Memory B cell (primary cell): ENCODE measurements around the gene RAPGEF5.

ENCODE experiments used
- ATAC-seq: fragments of 150-1000 bp; cut with Tn5 transposase; 2 replicates; pipeline ENCODE4 v1.10.0; 2021; ENCODE audit warnings: low read depth, mild to moderate bottlenecking, moderate library complexity
- DNase-seq, 2 donors: peaks; one replicate each; pipeline ENCODE4 v3.0.0; 2022; ENCODE audit warnings: low spot score in 2 of 2
- H3K27ac Mint-ChIP-seq: one replicate; pipeline ENCODE4 v1.8.0; 2022; ENCODE audit warnings: mild to moderate bottlenecking, moderate library complexity, mixed read lengths
- H3K27me3 Mint-ChIP-seq: one replicate; pipeline ENCODE4 v1.8.0; 2022; ENCODE audit warnings: mixed read lengths
- H3K36me3 Mint-ChIP-seq: one replicate; pipeline ENCODE4 v1.8.0; 2022; ENCODE audit warnings: mild to moderate bottlenecking, mixed read lengths
- H3K4me1 Mint-ChIP-seq: one replicate; pipeline ENCODE4 v1.8.0; 2022; ENCODE audit warnings: mixed read lengths
- H3K4me3 Mint-ChIP-seq: one replicate; pipeline ENCODE4 v1.8.0; 2022; ENCODE audit warnings: mild to moderate bottlenecking, moderate library complexity, mixed read lengths
- H3K9me3 Mint-ChIP-seq: one replicate; pipeline ENCODE4 v1.8.0; 2022; ENCODE audit warnings: mixed read lengths

The RAPGEF5 gene

DNA sequence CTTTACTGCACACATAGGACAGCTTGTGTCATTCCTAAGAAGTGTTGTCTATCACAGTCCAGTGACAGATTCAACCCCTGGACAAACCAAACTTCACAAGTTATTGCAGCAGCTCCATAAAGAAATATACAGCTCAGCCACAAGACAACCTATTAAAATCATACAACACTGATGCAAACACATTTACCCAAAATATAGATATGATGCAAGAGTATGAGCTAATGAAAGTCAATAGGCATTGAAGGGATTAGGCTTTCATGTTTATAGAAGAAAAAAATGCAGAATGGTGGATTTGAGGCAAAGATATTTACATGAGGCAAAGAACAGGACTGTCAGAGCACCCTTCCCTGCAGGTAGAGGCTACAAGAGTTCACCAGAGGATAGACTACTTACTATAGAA, 14.9 kb upstream of the RAPGEF5 start:
- Mint-ChIP-seq H3K36me3 (no peaks in the 10 kb centered on the region), H3K27ac (no peak overlapping the region), H3K9me3 (no peaks in the 10 kb centered on the region), H3K4me1 (peaks cover 1% of the 10 kb centered on the region), H3K27me3 (peaks cover 5% of the 10 kb centered on the region), H3K4me3 (no peak overlapping the region)
- DNase-seq: no peak
- ATAC-seq: no peak

DNA sequence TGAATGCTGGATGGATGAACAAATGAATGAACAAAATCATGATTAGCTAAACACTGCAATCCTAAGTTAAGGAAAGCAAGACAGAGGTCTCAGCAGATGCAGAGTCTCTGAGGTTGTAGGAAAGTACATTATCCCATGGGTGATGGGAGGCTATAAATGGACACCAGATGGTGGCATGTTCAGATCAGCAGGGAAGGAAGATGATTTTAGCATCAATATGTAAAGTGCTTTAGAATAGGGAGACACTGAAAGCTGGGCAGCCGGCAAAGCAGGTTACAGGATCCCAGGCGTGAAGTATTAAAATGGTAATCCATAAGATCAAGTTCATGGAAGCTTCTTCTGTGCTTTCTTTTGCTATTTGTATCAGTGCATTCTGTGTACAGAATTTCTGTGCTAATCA, 7.9 kb upstream of the RAPGEF5 start:
- peaks cover 6% of the 10 kb centered on the region for H3K4me1 Mint-ChIP-seq
- peaks cover 2% of the 10 kb centered on the region for H3K9me3 Mint-ChIP-seq
- peaks cover 6% of the 10 kb centered on the region for H3K27me3 Mint-ChIP-seq
- ATAC-seq (no peak), DNase-seq (no peak)
- H3K4me3 Mint-ChIP-seq: no peak overlapping the region
- H3K27ac Mint-ChIP-seq: no peak overlapping the region
- H3K36me3 Mint-ChIP-seq: no peaks in the 10 kb centered on the region

DNA sequence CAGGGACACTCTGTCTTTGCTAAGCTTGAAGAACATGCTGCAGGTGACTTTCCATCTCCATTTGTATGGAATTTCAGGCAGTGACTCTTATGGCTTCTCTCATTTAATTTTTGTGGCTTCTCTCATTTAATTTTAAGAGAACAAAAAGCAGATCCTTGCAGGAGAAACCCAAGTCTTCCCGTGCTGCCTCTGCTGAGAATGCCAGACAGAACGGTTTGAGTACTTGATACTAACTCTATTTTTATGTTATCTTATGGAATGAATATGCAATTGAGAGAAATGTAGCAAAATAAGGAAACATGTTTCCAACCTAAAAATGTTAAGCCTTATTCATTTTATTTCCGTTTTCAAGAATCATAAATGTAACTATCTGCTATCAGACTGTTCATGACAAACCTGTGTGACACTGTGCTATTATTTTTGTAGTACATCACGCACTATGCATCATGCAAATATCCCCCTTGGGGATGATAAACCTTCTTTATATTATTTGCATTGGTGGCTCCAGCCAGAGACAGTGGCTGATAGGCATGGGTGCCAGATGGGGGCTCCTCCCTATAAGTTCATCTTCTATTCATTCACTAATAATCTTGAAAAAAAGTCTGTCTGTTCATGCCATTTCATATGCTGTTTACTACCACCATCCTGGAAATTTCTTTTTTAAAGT, 6.9 kb upstream of the RAPGEF5 start:
- no peak overlapping the region for H3K27ac Mint-ChIP-seq

DNA sequence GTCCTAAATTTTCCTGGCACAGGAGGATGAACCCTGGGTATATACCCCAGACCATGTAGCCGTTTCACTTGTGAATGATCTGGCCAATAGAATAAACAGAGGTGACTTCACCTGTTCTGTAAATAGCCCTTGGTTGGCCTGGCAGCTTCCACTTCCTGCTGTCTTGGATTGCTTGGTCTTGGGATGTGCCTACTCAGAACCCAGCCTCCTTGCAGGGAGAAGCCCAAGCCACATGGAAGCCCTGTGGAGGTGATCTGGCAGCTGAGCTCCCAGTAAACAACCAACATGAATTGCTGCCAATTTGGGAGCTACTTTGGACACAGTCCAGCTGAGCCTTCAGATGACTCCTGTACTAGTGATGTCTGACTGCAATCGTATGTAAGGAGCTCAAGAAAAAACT, 4.8 kb upstream of the RAPGEF5 start:
- Mint-ChIP-seq H3K9me3 (peaks cover 2% of the 10 kb centered on the region), H3K27ac (no peak overlapping the region), H3K4me1 (peaks cover 9% of the 10 kb centered on the region), H3K4me3 (no peak overlapping the region), H3K27me3 (peaks cover 18% of the 10 kb centered on the region), H3K36me3 (no peaks in the 10 kb centered on the region)
- ATAC-seq (no peak), DNase-seq (no peak)

More for the DNA sequence above, 6.9 kb upstream of the RAPGEF5 start:
- peak; percentile 50 for ATAC-seq
- H3K4me1 Mint-ChIP-seq: peaks cover 6% of the 10 kb centered on the region
- H3K4me3 Mint-ChIP-seq: no peak overlapping the region
- no peak for DNase-seq
- H3K9me3 Mint-ChIP-seq: peaks cover 2% of the 10 kb centered on the region
- no peaks in the 10 kb centered on the region for H3K36me3 Mint-ChIP-seq
- H3K27me3 Mint-ChIP-seq: peaks cover 11% of the 10 kb centered on the region

DNA sequence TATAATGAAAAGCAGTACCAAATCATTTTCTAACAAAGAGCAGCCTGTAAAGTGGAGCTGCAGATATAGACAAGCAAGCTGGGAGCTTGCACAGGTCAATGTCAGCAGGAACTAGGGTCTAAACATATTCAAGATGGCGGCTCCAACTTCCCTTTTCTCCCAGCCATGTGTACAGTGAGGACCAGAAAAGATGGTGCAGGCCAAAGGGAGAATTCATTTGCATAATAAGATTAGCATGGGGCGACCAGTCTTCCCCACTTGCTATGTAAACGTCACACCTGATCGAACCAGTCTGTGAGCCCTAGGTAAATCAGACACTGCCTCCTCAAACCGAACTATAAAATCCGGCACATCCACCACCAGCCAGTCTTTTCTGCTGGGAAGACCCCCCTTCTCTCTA, 4.4 kb upstream of the RAPGEF5 start:
- Mint-ChIP-seq H3K27ac (no peak overlapping the region), H3K27me3 (peaks cover 18% of the 10 kb centered on the region), H3K9me3 (peaks cover 2% of the 10 kb centered on the region), H3K4me3 (no peak overlapping the region), H3K36me3 (no peaks in the 10 kb centered on the region), H3K4me1 (peaks cover 9% of the 10 kb centered on the region)
- no peak for DNase-seq
- peak; percentile 26 for ATAC-seq

DNA sequence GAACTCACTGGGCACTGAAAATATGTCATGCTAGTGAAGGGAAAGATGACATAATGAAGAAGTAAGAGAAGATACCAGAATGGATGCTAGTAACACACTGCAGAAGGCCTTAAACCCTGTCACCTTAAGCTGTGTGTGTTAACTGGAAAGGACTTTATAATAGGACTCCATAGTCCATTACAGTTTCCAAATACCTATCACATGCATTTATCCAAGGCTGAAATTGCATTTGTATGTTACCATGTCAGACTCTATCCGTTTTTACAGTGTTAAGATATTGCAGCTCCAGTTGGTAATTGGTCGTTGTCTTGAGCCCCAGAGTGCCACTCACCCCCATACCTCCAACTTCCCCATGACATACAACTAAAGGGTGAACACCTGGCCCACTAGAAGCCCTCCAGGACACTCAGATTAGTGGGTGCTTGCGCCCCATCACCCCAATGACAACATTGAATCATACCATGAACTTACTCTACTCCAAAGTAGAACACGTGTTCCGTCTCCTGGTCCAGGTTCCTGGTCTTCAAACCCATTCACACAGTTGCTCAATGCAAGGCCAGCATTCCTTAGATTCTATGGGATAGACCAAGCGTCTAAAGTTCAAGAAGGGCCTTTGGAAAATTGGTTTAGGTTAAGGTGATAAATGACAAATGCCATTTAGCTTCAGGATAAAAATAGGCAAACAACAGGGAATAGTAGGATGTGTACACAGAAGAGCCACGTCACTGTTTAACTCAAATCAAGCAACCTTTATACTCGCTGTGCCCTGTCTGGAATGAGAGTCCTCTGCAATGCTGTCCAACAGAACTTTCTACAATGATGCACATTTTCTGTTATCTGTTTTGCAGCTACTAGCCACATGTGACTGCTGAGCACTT, 2.1 kb upstream of the RAPGEF5 start:
- H3K4me3 Mint-ChIP-seq: no peak overlapping the region
- DNase-seq (no peak), ATAC-seq (no peak)
- peaks cover 11% of the 10 kb centered on the region for H3K4me1 Mint-ChIP-seq
- no peaks in the 10 kb centered on the region for H3K36me3 Mint-ChIP-seq
- peaks cover 27% of the 10 kb centered on the region for H3K27me3 Mint-ChIP-seq
- H3K27ac Mint-ChIP-seq: no peak overlapping the region
- H3K9me3 Mint-ChIP-seq: peaks cover 3% of the 10 kb centered on the region

DNA sequence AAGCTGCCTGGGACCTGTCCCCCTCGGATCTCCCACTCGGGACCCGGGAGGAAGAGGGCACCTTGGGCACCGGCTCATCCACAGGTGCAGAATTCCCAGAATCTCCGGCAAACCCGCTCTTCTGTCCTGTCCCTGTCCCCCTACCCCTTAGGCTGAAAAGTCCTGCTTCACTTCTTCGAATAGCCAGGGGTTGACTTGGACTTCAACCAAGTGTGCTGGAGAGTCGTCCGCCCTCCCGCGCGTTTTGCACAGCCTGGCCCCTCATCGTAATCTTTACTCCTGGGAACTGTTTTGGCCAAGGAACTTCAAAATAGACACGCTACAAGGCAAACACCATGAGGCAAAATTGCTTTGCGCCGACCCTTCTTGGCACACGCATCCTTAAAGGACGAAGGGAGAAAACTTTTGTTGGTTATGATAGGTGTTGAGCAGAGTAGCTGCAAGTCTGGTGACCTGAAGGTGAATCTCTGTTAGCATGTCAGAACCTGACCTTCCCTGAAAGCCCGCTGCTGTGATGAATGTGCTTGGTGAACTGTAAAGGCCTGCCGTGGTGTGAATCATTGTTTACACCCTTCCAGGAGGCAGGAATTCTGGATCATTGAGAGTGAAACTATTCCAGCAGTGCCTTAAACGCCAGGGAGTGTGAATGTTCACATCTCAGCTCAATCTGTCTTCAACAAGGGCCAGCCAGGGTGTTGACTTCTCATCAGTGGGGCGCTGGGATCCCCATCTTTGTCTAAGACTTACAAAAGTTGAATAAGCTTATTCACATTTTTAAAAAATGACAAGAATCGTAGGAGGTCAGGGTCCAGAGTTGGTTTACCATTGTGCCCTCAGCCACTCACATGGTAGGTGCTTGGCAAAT, 589 bp upstream of the RAPGEF5 start:
- ATAC-seq: no peak
- peak overlapping the region; percentile 87 for H3K4me3 Mint-ChIP-seq
- H3K4me1 Mint-ChIP-seq: peaks cover 11% of the 10 kb centered on the region
- no peaks in the 10 kb centered on the region for H3K36me3 Mint-ChIP-seq
- H3K9me3 Mint-ChIP-seq: peaks cover 7% of the 10 kb centered on the region
- no peak overlapping the region for H3K27ac Mint-ChIP-seq
- peaks cover 30% of the 10 kb centered on the region for H3K27me3 Mint-ChIP-seq
- DNase-seq: no peak

DNA sequence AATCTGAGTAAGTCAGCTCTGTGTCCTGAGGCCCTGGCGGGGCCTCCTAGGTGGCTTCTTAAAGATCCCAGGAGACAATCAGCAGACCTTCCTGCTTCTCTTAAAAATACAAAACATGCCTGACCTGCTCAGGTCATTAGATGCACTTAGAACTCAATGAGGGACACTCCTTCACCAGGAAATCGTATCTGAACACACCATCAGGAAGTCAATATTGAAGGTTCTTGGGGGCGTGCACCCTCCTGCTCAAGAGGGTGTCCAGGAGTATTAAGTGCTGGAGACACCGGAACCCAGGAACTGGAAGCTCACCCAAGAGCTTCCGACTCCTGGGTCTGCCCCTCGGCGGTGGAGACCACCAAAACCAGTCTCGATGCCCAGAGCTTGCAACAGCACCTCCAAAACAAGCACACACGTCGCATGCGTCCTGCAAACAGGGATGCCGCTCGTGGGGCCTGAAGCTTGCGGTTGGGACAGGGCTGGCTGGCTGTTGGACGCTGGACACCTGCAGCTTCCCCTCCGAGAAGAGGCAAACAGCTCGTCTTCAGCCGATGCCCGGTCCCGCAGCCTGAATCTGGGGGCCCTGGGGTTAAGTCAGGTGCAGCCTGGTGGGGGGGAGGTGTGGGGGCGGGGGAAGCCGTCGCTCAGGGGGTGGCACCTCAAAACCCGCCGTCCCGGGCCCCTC, 803 bp downstream of the RAPGEF5 start:
- Mint-ChIP-seq H3K4me1 (peaks cover 10% of the 10 kb centered on the region), H3K27me3 (peaks cover 30% of the 10 kb centered on the region), H3K9me3 (peaks cover 8% of the 10 kb centered on the region), H3K27ac (no peak overlapping the region), H3K36me3 (peaks cover 4% of the 10 kb centered on the region), H3K4me3 (peak overlapping the region; percentile 46)
- ATAC-seq (no peak), DNase-seq (no peak)

DNA sequence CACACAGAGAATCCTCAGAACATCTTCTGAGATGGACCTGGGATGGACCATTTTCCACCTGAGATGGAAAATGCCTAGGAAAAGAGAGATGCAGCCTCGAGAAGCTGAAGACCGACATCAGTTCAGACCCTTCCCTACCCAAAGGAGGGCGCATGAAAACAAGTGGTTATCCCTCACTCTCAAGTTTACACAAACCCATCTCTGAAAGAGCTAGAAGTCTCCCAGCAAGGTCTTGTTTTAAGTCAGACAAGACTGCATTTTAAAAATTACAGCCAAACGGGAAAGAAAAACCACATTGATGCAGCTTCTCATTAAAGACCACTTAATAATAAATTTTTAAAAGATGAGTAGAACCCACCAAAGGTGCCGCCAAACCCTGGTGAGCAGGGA, 1.3 kb downstream of the RAPGEF5 start:
- peaks cover 7% of the 10 kb centered on the region for H3K4me1 Mint-ChIP-seq
- H3K9me3 Mint-ChIP-seq: peaks cover 6% of the 10 kb centered on the region
- DNase-seq (no peak), ATAC-seq (no peak)
- H3K36me3 Mint-ChIP-seq: peaks cover 4% of the 10 kb centered on the region
- H3K27me3 Mint-ChIP-seq: peaks cover 30% of the 10 kb centered on the region
- no peak overlapping the region for H3K27ac Mint-ChIP-seq
- H3K4me3 Mint-ChIP-seq: peak overlapping the region; percentile 46

DNA sequence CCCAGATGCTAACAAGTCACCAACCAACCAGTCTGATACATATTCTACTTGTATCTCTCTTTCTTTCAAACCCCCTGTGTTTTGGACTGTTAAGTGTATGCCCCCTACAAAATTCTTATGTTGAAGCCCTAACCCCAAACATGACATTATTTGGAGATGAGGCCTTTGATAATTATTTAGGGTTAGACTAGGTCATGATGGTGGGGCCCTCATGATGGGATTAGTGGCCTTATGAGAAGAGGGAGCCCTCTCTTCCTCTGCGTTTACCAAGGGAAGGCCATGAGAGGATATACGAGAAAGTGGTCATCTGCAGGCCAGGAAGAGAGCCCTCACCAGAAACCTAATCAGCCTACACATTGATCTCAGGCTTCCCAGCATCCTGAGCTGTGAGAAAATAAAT, 2.5 kb downstream of the RAPGEF5 start:
- H3K36me3 Mint-ChIP-seq: peaks cover 4% of the 10 kb centered on the region
- ATAC-seq: no peak
- H3K4me1 Mint-ChIP-seq: peaks cover 7% of the 10 kb centered on the region
- no peak for DNase-seq
- peaks cover 6% of the 10 kb centered on the region for H3K9me3 Mint-ChIP-seq
- no peak overlapping the region for H3K4me3 Mint-ChIP-seq
- no peak overlapping the region for H3K27ac Mint-ChIP-seq
- H3K27me3 Mint-ChIP-seq: peaks cover 32% of the 10 kb centered on the region

DNA sequence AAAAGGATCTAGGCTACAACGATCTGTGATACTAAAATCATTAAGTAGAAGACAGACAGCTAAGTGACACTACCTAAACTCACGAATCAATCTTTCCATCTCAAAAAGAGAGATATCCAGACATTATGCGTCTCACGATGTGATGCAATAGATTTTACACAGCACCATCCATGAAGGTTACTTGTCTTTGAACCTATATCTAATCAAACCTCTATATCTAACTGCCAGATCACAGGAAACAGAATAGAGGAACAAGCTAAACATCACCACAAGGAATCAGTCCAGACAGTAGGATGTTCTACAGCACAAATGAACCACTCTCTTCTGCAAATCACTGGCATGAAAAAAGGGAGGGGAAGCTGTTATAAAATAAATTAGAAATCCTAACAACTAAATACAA, 4.1 kb downstream of the RAPGEF5 start:
- H3K9me3 Mint-ChIP-seq: peaks cover 6% of the 10 kb centered on the region
- peaks cover 7% of the 10 kb centered on the region for H3K4me1 Mint-ChIP-seq
- H3K4me3 Mint-ChIP-seq: no peak overlapping the region
- H3K27ac Mint-ChIP-seq: no peak overlapping the region
- ATAC-seq: no peak
- DNase-seq: no peak
- peaks cover 27% of the 10 kb centered on the region for H3K27me3 Mint-ChIP-seq
- H3K36me3 Mint-ChIP-seq: peaks cover 4% of the 10 kb centered on the region

DNA sequence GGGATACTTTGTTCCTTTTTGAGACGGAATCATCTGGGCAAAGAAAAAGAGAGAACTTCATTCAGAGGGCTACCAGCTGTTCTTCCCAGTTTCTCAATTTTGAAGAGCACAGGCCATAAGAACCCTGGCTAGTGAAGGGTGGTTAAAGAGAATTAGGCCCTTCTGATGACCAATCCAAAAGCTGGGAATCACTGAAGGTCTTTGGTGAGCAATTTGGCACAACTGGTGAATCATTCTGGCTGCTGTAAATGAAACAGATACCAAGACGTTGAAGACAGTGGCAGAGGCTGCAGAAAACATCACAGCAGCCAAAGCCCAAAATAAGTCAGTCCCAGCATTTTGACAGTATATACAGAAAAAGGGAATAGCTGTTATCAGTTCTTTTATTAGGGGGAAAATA, 5.1 kb downstream of the RAPGEF5 start:
- peaks cover 6% of the 10 kb centered on the region for H3K9me3 Mint-ChIP-seq
- ATAC-seq (no peak), DNase-seq (no peak)
- no peak overlapping the region for H3K4me3 Mint-ChIP-seq
- peaks cover 4% of the 10 kb centered on the region for H3K36me3 Mint-ChIP-seq
- peaks cover 23% of the 10 kb centered on the region for H3K27me3 Mint-ChIP-seq
- no peak overlapping the region for H3K27ac Mint-ChIP-seq
- H3K4me1 Mint-ChIP-seq: peaks cover 4% of the 10 kb centered on the region

DNA sequence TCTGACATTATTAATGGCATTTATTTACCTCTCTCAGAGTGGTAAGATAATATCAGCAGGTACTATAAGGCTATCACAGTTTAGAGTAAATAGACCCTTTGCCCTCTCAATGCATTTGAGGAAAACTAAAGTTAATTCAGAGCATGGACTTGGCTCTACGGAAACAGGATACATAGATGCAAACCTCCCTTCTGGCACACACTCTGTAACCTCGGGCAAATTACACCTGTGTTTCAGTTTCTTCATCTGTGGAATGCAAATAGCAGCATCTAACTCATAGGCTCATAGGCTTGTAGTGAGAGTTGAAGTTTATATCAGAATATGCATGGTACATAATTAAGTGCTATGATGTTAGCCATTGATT, 5.6 kb downstream of the RAPGEF5 start:
- H3K9me3 Mint-ChIP-seq: peaks cover 6% of the 10 kb centered on the region
- peaks cover 4% of the 10 kb centered on the region for H3K4me1 Mint-ChIP-seq
- DNase-seq (no peak), ATAC-seq (no peak)
- peaks cover 4% of the 10 kb centered on the region for H3K36me3 Mint-ChIP-seq
- peaks cover 23% of the 10 kb centered on the region for H3K27me3 Mint-ChIP-seq
- no peak overlapping the region for H3K27ac Mint-ChIP-seq
- H3K4me3 Mint-ChIP-seq: no peak overlapping the region
